ENCODE measurements around the gene AMPD2.
"Not testable (repeated sequence)": the region's sequence is repeated elsewhere in the genome, so short reads cannot be mapped to it uniquely, and the experiment has no call there.

The AMPD2 gene

DNA sequence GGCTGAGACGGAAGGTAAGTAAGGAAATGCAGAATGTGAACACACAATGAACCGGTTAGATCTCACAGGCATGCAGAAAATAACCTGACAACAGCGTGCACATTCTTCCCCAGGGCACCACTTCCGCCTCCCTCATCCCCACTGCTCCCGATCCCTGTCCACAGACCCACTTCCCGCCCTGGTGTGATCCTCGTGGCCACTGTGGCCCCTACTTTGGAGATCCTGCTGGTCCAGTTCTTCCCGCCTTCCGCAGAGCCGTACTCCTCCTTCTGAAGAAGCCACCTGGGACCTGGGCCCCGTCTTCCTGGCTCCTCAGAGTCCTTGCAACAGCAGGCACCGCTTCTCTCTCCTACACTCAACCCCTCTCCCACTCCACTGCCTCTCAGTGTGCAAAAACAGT, 34.9 kb downstream of the AMPD2 start:
- no peak for FAIRE-seq

DNA sequence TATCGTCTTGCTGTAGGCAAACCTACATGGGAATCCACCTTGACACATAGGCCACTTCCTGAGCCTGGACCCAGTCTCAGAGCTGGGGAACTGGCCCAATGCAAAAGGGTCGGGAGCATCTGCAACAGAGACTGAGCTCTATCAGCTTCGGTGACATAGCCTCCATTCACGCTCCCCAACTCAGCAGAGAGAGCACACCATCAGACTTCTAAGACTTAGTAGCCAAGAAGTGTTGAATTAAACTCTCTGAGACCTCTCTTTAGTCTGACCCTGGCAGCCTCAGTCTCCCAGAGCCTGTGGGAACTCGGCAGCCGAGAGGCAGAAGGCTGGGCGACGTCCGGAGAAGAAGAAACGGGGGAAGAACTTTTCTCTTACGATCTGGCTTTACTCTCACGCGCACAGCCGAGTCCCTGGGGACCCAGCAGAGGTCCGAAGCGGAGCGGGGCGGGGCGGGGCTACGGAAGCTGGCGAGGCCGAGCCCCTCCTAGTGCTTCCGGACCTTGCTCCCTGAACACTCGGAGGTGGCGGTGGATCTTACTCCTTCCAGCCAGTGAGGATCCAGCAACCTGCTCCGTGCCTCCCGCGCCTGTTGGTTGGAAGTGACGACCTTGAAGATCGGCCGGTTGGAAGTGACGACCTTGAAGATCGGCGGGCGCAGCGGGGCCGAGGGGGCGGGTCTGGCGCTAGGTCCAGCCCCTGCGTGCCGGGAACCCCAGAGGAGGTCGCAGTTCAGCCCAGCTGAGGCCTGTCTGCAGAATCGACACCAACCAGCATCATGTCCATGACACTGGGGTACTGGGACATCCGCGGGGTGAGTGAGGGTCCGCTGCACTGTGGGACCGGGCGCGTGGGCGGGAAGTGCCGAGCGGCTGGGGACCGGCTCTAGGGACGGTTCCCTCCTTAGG, 36.2 kb downstream of the AMPD2 start, which contains the start of gene GSTM4:
TSS of gene GSTM4 (plus strand) at position 485 of the 905 bp plus-strand sequence. CDS start at position 776, 291 bp downstream.
- peak; percentile 91 for FAIRE-seq

DNA sequence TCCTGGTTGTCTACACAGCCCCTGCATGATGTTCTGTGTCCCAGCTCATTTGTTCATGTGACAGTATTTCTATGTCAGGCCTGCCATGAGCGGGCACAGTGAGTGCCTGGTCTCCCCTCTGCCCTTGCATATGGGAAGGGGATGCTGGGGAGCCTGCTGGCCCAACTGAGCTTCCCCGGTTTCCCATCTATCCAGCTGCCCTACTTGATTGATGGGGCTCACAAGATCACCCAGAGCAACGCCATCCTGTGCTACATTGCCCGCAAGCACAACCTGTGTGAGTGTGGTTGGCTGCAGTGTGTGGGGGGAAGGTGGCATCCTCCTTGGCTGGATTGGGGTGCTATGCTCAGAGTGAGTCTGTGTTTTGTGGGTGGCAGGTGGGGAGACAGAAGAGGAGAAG, 37.8 kb downstream of the AMPD2 start:
- no peak for FAIRE-seq

DNA sequence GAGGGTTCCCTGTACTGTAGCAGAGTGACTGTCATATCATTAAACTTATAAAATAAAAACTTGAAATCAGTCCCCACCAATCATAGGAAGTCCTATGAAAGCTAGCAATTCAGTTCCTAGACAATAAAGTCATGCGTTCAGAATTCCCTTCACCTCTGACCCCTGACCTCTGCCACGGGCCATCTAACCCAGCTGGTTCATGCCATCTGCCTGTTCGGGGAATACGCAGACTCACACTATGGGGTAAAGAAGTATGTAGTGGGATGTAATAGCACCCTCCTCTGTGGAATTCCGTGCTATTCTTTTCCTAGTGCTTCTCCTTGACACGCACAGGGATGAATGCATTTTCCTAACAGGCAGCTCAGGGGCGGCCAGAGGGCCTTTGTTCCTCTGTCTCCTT, 38.3 kb downstream of the AMPD2 start:
- FAIRE-seq, result no peak

DNA sequence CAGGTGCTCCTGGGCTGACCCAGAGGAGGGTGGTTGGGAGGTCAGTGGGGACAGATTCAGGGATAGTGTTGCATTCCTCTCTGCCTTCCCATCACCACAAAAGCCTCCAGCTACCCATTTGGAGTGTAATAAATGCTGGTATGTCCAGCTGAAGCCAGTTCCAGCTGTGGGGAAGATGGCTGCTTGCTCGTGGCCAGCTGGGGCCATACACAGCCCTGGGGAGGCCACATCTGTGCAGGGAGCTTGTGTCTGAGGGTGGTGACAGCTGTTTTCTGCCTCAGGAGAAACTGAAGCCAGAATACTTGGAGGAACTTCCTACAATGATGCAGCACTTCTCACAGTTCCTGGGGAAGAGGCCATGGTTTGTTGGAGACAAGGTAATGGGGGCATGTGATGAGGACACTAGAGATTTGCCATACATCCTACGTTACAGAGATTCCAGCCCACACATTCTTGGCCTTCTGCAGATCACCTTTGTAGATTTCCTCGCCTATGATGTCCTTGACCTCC, 39.0 kb downstream of the AMPD2 start:
- FAIRE-seq, result no peak

DNA sequence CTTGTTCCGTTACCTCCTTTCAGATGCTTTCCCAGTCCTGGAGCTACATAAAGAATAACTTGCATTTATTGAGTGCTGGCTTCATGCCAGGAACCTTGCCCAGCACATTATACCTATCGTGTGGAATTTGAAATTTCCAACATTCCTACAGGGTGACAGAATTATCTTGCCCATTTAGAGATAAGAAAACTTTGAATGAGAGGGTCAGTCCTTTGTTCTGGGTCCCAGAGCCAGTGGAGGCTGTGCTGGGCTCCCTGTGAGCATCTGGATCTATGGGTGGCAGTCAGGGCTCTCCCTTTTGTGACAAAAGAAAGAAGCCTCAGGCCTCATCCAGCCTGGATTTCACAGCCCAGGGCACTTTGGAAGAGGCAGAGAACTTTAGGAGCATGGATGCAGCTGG, 39.5 kb downstream of the AMPD2 start:
- FAIRE-seq, result no peak

DNA sequence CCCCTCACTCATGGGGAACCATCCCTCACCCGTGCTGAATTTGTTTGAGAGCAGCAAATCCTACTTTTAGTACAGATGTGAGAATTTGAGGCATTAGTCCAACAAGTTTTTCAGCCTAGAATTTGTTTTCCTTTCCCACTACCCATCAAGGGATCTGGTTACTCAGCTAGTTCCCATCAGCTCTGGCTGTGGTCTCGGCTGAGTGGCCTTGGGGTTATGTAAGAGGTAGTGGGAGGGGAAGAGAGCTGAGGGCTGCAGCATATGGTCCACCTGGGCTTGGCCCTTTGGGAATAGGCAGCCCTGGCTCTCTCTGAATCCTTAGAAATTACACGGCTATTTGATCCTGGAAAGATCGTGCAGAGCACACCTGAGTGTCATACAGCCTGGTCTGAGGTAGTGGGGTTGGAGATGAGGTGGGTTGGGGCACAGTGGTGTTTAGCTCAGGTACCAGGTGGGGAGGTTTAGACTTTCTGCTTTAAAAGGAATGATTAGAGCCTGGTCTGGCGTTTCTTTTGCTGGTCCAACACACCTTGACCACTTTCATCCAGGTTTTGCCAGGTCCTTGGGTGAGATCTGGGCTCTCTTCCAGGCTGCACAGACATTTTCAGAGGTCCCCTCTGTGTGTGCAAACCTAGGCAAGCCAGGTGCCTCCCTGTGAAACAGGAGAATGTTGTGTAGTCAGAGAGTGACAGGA, 40.5 kb downstream of the AMPD2 start:
- FAIRE-seq, result no peak

DNA sequence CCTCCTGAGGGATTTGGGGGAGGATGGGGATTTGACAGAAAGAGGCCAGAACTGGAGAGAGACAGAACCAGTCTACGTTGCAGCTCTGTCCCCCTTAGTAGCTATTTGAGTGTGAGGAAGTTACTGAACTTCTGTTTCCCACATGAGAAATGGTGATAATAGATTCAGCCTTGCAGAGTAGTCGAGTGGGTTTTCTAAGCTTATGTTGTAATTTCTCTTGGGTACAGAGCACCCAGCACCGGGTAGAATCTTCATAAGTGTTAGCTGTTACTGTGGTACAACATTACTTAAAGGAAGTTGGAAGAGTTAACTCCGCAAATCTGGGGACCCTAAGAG, 41.0 kb downstream of the AMPD2 start:
- FAIRE-seq, result not testable (repeated sequence)

DNA sequence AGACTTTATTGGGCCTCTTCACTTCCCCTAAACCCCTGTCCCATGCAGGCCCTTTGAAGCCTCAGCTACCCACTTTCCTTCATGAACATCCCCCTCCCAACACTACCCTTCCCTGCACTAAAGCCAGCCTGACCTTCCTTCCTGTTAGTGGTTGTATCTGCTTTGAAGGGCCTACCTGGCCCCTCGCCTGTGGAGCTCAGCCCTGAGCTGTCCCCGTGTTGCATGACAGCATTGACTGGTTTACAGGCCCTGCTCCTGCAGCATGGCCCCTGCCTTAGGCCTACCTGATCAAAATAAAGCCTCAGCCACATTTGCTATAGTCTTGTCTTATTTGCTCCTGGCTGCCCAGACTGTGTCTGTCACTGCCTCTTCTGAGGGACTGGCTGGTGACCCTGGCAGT, 41.8 kb downstream of the AMPD2 start:
- no peak for FAIRE-seq

DNA sequence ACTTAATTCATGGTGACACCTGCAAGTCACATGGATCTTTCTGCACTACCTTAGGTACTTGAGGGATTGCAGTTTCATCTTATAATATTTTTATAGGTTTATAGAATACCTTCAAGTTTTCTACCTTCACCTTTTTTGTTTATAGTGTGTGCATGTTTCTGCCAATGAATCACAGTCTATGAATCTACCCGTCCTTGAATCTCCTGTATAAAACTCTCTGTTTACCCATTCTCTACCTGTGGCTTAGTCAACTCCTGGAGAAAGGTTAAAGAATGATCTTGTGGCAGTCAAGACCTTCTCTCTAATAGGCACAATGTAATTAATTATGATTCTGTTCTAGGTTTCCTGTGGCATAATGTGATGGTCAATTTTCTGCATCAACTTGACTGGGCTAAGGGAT, 45.0 kb downstream of the AMPD2 start:
- FAIRE-seq, result no peak

DNA sequence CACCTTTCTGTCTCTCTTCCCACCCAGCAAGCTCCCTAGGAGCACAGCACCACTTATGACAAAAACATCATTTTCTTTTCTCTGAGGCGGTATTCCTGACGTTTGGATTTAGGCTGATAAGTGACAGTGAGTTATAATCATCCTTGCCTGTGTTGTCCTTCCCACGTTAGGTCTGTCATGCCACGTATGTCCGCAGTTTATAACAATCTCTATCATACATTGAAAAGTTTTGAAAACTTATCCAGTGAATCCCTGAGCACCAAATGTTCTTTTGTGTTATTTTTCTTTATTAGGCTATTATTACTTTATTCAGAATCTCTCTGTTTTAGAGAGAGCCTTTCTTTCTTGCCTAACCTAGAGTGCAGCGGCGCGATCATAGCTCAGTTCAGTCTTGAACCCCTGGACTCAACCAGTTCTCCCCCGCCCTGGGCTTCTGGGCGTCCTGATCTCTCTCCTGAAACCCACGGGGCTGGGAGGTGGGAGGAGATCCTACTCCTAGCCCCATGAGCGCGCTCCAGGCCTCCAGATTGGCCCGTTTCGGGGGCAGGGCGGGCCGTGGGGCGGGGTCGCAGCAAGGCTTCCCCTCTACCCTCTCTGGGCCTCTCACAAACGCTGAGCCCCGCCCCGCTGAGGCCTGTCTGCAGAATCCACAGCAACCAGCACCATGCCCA, 48.0 kb downstream of the AMPD2 start, which contains the start of gene GSTM2:
TSS of gene GSTM2 (plus strand) at position 606 of the 671 bp plus-strand sequence. CDS start at position 665, 59 bp downstream.
- peak; percentile 92 for FAIRE-seq

DNA sequence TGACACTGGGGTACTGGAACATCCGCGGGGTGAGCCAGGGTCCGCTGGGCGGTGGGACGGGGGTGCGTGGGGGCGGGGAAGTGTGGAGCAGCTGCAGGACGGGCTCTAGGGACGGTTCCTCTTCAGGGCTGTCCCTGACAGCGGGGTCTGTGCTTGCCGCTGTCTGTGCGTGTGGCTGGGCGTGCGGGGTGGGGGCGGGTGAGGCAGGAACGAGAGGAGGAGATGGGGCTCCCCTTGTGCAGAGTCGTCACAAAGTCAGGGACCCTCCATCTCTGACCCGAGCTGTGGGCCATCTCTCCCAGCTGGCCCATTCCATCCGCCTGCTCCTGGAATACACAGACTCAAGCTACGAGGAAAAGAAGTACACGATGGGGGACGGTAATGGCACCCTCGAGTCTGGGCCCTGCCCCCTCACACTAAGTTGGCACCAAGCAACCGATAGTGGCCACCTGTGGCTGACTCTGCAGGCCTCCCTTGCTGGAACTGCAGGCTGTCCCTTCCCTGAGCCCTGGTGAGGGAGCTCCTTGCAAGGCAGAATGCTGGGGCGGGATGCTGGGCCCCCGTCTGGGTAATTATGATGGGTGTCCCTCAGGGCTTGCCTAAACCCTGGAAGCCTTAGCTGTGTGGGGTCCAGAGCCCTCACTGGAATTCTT, 48.6 kb downstream of the AMPD2 start:
- no peak for FAIRE-seq

DNA sequence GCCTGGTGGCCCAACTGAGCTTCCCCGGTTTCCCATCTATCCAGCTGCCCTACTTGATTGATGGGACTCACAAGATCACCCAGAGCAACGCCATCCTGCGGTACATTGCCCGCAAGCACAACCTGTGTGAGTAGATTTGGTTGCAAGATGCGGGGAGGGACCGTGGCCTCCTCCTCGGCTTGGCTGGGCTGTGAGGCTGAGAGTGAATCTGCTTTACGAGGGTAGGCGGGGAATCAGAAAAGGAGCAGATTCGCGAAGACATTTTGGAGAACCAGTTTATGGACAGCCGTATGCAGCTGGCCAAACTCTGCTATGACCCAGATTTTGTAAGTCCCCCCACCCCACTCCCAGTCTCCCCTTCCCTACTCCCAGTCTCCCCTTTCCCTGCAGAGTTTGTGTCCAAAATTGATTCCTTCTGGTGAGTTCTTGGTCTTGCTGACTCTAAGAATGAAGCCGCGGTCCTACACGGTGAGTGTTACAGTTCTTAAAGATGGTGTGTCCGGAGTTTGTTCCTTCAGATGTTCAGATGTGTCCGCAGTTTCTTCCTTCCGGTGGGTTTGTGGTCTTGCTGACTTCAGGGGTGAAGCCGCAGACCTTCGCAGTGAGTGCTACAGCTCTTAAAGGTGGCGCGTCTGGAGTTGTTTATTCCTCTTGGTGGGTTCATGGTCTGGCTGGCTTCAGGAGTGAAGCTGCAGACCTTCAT, 49.8 kb downstream of the AMPD2 start:
- FAIRE-seq, result no peak

DNA sequence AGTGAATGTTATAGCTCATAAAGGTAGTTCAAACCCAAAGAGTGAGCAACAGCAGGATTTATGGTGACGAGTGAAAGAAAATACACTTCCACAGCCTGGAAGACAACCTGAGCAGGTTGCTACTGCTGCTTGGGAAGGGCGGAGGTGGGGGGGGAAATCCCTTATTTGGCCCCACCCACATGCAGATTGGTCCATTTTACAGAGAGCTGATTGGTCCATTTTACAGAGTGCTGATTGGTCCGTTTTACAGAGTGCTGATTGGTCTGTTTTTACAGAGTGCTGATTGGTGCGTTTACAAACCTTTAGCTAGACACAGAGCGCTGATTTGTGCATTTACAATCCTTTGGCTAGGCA, 50.3 kb downstream of the AMPD2 start:
- not testable (repeated sequence) for FAIRE-seq

DNA sequence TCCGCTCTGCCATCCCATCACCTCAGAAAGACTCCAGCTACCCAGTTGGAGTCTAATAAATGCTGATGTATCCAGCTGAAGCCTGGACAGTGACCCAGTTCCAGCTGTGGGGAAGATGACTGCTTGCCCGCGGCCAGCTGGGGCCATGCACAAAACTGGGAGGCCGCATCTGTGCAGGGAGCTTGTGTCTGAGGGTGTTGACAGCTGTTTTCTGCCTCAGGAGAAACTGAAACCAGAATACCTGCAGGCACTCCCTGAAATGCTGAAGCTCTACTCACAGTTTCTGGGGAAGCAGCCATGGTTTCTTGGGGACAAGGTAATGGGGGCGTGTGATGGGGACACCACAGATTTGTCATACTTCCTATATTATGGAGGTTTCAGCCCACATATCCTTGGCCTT, 51.4 kb downstream of the AMPD2 start:
- FAIRE-seq, result no peak

DNA sequence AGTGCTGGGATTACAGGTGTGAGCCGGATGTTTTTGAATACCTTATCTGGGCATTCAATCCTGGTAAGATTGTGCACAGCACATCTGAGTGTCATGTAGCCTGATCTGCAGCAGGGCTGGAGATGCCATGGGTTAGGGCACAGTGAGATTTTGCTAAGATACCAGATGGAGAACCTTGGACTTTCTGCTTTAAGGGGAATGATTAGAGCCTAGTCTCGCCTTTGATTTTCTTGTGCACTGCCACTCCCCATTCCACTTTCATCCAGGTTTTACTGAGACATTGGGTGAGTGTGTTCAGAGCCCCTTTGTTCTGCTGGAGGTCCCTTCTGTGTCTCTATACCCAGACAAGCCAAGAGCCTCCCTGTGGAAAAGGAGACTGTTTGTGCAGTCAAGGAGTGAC, 54.2 kb downstream of the AMPD2 start:
- not testable (repeated sequence) for FAIRE-seq

DNA sequence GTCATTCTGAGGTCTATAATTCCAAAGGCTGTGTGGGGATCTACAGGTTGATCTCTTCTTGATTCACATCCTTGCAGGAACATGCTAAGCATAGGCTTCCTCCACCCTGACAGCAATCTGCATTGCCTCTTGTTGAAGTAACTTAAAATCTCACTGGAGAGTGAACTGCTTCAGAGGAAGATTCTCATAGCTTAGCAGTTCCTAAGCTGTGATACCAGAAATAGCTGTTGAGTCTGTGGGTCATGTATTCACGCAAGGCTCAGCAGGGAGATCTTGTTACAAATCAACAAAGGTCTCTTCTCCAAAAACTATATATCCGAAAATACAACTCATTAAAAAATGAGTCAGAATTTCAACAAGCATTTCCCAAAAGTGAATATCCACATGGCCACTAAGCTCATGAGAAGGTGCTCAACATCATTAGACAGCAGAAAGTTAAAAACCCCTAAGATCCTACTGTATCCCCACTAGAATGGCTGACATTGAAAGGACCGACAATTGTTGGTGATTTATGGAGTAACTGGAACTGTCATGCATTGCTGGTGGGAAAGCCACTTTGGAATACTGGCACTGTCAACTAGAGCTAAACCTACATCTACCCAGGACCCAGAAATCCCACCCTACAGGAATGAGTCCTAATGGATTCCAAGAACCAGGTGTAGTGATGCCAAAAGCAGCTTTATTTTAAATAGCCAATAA, 57.2 kb downstream of the AMPD2 start:
- FAIRE-seq, result not testable (repeated sequence)

DNA sequence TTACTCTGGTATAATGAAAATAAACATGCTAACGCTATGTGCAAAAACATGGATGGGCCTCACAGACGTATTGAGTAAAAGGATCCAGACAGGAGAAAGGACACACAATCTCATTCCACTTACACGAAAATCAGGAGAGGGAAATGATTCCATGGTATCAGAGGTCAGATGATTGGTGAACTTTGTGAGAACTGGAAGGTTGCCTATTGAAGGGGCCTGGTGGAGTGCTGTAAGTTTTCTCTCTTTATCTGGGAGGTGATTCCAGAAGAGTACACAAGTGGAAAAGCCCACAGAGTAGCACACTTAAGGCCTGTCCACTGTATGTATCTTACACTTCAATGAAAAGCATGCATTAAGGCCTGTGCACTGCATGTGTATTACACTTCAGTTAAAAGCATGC, 57.8 kb downstream of the AMPD2 start:
- FAIRE-seq, result no peak

DNA sequence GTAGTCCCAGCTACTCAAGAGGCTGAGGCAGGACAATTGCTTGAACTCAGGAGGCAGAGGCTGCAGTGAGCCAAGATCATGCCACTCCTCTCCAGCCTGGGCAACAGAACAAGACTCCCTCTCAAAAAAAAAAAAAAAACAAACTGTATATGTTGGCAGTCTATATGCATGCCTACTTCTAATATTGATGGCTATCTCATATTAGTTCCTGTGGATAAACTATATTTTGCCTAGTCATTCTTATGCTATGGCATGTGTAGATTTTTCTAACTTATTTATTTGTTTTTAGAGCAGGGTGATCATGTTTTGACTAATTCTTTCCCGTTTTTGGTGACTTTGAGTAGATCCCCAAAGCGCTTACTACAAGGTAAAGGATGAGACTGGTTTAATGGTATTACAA, 59.0 kb downstream of the AMPD2 start:
- not testable (repeated sequence) for FAIRE-seq

Data from G401.6 (cell line).